ENCODE measurements around the gene DCP1A.
"Not testable (repeated sequence)": the region's sequence is repeated elsewhere in the genome, so short reads cannot be mapped to it uniquely, and the experiment has no call there.

The DCP1A gene

GRCh38 chr3:53261712-53262111 is 85.6 kb downstream of the DCP1A start:
- DNase-seq = no peak

- no peak for DNase-seq
These were observed 87.0 kb downstream of the DCP1A start for GRCh38 chr3:53260286-53260785.

- DNase-seq = no peak
These were observed 87.7 kb downstream of the DCP1A start for GRCh38 chr3:53259427-53260259.

GRCh38 chr3:53258600-53259426 is 88.5 kb downstream of the DCP1A start:
- no peak for DNase-seq

GRCh38 chr3:53257465-53257864 is 89.9 kb downstream of the DCP1A start:
- DNase-seq = no peak

- no peak for DNase-seq
These were observed 90.7 kb downstream of the DCP1A start for GRCh38 chr3:53256704-53257055.

GRCh38 chr3:53255775-53256703 is 91.3 kb downstream of the DCP1A start, which contains the start of gene TKT:
TSS of gene TKT (minus strand) at chr3:53256022. CDS start at chr3:53255942, 80 bp downstream.
- peak; percentile 46 for DNase-seq

- no peak for DNase-seq
These were observed 91.9 kb downstream of the DCP1A start for GRCh38 chr3:53255423-53255774.

- no peak for DNase-seq
These were observed 92.6 kb downstream of the DCP1A start for GRCh38 chr3:53254509-53255422.

GRCh38 chr3:53253707-53254508 is 93.4 kb downstream of the DCP1A start:
- DNase-seq = no peak

- not testable (repeated sequence) for DNase-seq
These were observed 94.4 kb downstream of the DCP1A start for GRCh38 chr3:53252947-53253322.

GRCh38 chr3:53252096-53252946 is 95.0 kb downstream of the DCP1A start:
- DNase-seq = no peak

GRCh38 chr3:53250881-53251605 is 96.3 kb downstream of the DCP1A start:
- no peak for DNase-seq

GRCh38 chr3:53250453-53250852 is 96.9 kb downstream of the DCP1A start:
- DNase-seq = no peak

GRCh38 chr3:53248161-53248560 is 99.2 kb downstream of the DCP1A start:
- DNase-seq = no peak

GRCh38 chr3:53247619-53248018 is 99.7 kb downstream of the DCP1A start:
- DNase-seq = no peak

- DNase-seq = no peak
These were observed 103.1 kb downstream of the DCP1A start for GRCh38 chr3:53244271-53244670.

GRCh38 chr3:53243785-53244184 is 103.6 kb downstream of the DCP1A start:
- DNase-seq = no peak

GRCh38 chr3:53243165-53243564 is 104.2 kb downstream of the DCP1A start:
- DNase-seq = no peak

Data from NCI-H774 (cell line).